HG02840 (cell line): ENCODE measurements around the gene SAMD4B.
"Not testable (repeated sequence)": the region's sequence is repeated elsewhere in the genome, so short reads cannot be mapped to it uniquely, and the experiment has no call there.

Source experiments
- ATAC-seq: cut with Tn5 transposase; IDR thresholded peaks from one replicate; pipeline ENCODE4 v1.9.1; 2021; ENCODE audit warnings: mild to moderate bottlenecking, moderate library complexity, moderate number of reproducible peaks; ENCODE audit not compliant: unreplicated experiment, low FRiP score

SAMD4B gene

DNA sequence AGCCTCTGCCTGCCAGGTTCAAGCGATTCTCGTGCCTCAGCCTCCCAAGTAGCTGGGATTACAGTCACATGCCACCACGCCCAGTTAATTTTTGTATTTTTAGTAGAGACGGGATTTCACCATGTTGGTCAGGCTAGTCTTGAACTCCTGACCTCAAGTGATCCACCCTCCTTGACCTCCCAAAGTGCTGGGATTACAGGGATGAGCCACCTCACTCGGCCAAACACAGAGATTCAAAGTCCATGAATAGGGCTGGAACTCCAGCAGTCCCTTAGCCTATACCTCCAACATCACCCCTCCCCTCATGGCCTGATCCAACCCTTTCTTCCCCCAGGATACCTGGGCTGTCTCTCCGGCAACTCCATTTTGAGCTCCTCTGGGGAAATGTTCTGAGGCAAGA lies 9.5 kb upstream of the SAMD4B start:
- ATAC-seq = not testable (repeated sequence)

DNA sequence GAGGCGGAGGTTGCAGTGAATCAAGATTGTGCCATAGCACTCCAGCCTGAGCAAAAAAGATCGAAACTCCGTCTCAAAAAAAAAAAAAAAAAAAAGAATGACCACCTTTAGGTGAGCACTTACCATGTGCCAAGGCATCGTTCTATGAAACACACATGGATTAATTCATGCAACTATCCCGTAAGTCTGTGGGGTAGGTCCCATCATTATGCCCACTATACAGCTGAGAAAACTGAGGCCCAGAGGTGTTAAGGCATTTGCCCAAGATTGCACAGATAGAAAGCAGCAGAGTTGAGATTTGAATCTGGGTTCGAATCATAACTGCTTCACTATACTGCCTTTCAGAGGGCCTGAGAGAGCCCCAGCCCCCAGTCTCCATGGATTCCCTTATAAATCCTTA lies 8.7 kb upstream of the SAMD4B start:
- no peak for ATAC-seq

DNA sequence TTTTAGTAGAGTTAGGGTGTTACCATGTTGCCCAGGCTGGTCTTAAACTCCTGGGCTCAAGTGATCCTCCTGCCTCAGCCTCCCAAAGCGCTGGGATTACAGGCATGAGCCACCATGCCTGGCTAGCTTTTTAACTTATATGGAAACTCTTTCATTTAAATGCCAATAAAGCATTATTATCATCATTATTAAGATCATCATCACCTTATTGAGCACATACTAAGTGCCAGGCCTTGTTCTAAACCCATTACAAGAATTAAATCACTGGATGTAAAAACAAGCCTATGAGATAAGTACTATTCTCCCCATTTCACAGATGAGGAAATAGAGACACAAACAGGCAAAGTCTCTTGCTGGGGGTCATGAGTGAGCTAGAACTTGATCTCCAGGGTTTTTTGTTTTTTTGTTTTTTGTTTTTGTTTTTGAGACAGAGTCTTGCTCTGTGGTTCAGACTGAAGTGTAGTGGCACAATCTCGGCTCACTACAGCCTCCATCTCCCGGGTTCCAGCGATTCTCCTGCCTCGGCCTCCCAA lies 7.7 kb upstream of the SAMD4B start:
- no peak for ATAC-seq

DNA sequence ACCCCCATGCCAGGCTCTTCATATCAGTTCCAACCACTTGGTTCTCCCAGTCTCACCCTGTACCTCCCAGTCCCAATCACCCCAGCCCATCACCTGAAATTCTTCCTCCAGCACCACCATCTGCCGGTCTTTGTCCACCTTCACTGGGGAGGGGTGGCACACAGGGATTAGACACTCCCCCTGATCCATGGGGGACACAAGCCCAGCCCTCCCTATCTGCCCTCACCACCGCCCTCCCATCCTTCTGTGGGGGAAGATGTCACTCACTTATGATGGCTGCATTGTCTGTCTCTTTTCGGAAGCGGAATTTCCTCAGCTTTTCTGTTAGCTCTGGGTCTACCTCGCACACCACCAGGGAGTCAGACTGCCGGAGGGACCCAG lies 7.1 kb upstream of the SAMD4B start:
- no peak for ATAC-seq

DNA sequence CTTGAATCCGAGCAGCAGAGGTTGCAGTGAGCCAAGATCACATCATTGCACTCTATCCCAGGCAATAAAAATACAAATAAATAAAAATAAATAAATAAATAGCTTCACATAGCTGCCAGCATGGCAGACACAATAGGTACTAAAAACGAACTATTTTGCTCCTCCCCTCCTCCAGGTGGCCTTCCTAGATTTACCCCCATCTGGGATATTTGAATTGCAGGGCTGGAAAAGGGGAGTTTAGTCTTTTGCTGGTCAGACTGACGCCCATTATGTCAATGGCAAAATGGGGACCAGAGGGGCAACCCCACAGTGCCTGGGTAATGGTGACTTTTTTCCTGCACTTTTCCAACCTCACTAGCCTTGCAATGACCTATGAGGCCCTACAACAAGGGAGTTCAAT lies 5.7 kb upstream of the SAMD4B start:
- ATAC-seq = no peak

DNA sequence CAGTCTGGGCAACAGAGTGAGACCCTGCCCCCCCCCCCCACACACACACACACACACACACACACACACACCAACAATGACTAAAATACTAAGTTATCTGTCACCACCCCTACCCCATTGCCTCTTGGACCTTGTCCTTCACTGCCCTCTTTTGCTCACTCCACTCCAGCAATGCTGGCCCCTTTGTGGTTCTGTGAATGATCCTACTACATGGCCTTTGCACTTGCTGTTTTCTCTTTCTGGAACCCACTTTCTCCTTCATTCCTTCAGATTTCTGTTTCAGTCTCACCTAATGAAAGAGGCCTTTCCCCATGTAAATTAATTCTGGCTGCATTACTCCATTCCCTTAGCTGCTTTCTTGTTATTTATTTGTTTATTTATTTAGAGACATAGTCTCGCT lies 2.5 kb upstream of the SAMD4B start:
- no peak for ATAC-seq

DNA sequence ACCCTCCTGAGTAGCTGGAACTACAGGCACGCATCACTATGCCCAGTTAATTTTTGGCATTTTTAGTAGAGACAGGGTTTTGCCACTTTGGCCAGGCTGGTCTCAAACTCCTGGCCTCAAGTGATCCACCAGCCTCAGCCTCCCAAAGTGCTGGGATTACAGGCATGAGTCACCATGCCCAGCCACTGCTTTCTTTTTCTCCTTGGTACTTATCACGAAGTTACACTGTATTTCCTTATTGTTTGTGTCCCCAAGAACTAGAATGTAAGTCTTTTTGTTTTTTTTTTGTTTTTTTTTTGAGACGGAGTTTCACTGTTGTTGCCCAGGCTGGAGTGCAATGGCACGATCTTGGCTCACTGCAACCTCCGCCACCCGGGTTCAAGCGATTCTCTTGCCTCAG lies 2.1 kb upstream of the SAMD4B start:
- not testable (repeated sequence) for ATAC-seq

DNA sequence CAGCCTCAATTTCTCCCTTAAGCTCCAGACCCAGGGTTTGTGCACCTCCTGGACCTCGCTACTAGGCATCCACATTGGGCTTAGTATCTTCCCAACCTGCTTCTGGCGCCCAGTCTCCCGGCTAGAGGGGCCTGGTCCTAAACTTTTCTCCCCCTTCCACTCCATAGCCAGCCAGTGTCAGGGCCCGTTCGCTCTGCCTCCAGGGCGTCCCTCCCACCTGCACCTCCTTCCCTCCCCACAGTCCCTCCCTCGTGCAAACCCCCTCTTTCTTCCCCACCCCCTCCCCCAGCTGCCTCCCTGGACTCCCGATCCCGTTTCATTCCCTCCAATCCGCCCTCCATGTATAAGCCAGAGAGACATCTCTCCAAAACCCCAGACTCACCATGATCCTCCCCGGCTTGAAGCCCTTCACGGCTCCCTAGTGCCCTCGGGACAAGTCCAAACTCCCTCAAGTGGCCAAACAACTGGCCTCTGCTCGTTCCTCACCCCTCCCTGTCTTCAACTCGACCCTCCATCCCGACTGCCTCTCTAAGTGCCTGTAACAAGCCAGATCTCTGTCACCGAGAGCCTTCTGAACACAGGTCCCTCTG lies 997 bp upstream of the SAMD4B start:
- no peak for ATAC-seq

DNA sequence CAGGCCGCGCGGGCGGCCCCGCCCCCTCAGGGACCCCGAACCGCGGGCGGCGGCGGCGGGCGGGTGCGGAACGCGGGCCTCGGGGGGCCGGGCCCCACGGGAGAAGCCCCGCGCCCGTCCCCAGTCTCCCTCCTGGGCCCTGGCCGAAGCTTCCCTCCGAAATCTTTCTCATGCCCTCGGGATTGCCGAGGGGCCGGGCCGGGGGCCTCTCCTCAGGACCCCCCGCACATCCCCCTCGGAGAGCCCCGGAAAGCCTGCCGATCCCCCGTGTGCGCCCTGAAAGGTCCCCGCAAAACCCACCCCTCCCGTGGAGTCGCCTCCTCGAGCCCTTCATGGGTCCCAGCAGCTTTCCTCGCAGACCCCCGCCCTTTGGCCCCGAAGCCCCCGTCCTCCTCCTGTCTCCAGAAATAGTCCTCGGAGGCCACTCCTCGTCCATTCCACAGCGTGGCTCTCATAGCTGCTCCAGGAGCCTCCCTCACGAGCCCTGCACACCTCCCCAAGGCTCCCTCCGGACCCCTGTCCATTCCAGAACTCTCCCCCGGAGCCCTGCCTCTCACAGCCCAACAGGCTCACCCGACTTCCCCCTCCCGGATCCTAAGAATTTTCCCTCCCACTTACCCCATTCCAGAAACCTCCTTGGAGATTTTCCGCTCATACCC lies 555 bp downstream of the SAMD4B start:
- ATAC-seq = peak; percentile 0

DNA sequence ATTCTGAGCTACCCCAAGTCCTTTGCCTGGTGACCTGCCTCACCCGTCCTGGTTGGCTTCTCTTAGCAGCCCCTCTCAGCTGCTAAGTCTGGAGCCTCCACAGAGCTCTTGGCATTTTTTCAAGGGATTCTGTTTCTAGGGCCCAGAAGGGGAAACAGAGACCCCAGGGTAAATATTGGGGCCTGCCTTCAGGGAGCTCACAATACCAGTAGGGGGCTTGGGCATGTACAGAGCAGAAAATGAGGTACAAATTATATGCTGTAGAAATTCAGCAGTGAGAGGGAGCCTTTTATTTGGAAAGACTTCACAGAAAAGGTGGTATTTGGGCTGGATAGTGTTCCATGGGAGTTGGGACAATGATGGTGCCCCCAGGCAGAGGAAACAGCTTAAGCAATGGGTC lies 3.7 kb downstream of the SAMD4B start:
- ATAC-seq = no peak

DNA sequence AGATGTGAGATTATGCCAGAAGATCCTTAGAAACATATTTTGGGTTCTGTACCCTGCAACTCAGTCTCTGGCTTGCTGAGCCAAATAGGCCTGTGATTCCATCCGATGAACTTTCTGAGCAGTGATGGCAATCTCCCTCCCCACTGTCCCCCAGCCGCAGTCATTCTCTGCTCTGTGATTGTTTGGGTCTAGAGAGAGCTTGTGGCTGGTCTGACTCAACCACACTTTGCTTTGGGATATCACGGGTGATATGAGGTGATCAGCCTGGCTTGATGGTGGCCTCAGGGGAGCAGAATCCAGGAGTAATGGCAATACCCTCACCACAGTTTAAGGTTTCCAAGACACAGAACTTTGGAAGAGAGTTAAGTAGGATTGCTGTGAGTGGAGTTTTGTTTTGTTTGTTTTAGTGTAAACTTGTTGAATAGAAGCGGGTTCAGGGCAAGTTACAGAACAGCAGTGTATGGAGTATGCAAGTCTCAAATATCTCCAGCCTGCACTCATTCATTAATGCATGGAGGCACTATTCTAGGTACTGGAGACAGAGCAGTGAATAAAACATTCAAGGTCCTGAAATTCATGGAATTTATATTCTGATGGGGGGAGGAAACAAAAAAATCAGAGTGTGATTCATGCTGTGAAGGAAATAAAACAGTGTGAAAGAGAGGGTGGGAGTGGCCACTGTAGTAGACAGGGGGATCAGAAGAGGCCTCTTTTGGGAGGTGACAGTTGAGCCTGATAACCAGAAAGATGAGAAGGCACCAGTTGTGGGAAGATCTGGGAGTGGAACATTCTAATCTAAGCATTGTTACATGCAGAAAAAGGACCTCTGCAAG lies 5.3 kb downstream of the SAMD4B start:
- ATAC-seq = no peak

DNA sequence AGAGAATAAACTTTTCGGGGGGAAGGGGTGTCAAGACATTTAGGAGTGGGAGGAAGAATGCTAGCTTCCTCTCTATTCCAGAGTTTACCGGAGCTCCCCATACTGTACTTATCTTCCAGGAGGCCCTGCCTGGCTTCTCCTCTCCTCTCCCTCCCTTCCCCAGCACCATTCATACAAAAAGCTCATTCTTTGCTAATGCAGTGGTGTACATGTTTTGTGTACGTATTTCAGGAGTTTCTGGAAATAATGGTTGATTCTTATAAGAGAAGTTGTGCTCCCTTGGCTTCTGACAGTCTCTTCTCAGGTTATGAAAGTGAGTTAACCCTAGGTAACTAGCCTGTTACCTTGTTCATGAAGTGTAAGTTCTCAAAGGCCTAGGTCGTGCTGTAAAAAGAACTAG lies 7.1 kb downstream of the SAMD4B start:
- no peak for ATAC-seq

DNA sequence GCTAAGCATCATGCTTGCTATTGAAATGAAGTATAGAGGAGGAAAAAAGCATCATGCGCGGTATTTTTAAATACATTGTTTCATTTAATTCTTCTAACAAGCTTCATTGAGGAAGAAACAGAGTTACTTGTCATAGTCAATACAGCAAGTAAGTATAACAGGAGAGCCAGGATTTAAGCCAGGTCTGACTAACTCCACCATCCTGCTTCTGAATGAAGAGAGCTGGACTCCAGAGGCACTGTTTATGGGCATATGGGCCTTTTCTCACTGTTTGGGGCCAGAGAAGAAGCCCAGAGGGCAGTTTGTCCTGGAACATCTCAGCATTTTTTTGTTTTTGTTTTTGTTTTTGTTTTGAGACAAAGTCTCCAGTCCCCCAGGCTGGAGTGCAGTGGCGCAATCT lies 7.9 kb downstream of the SAMD4B start:
- no peak for ATAC-seq

DNA sequence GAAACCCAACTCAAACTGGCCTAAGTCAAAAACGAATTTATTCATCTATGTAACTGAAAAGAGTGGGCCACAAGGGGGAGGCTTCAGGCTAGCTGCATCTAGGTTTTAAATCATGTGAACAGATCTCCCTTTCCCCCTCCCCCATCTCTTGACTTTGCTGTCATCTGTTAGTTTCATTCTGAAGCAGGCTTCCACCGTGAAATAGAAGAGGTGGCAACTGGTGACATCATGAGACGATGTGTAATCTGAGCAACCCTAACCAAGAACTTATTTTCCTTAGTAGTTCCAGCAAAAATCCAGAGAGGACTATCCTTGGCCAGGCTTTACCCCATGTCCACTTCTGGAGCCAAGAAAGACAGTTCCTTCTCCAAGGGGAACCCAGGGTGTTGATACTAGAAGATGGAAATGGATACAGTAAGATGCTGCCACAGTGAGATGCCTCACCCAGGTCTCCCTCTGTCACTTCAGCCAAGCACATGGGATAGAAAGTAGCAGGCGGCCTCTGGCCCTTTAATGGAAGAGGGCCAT lies 9.4 kb downstream of the SAMD4B start:
- ATAC-seq = no peak

DNA sequence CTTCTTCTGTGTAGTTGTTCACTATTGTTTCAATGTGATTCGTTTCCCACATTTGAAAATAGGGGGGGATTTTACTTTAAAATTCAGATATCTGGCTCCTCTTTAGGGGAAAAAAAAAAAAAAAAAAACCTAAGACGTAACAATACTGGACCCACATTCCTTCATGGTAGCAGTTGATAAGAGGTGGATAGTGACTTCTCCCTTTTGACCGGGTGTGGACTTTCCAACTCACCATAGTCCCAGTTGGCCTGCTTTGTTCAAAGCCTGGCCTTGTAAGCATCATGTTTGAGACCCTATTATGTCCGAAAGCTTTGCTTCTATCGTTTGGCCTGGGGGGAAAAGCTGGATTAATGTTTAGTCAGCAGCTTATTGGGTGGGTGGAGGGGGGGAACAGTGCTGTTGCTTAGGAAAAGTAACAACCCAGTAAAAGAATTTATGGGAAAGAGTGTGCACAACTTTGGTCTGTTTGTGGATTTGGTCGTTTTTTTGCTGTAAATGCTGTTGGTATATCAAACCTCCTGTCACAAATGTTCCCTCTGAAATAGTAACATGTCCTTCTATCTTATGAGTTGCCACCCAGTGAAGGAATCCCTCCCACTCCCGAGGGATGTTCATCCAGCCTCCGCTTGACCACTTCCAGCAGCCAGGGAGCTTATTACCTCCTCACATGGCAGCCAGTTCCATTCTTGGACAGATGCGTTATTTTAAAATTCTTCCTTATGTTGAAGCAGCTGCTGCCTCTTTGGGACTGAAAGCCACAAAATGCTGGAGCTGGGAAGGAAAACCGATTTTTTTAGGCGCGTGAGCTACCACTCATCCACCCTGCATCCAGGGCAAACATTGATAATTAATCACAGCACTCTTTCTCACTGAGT lies 10.4 kb downstream of the SAMD4B start:
- ATAC-seq = no peak

DNA sequence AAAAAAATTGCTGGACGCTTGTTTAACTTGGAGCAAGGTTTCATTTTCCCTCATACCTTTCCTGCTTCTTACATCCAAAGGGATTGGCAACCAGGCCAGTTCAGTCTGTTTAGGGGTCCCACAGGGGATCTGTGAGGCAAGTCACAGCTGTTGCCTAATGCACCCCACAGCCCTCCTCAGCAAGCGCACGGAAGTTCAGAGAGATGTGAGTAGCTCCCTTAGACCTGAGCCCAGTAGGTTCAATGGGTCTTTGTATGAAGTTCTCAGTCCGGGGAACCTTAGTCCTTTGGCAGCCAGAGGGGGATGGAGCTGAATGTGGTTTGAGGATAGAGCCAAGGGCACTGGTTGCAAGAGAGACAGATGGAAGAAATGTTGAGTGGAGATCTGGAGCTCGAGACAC lies 13.0 kb downstream of the SAMD4B start:
- no peak for ATAC-seq

DNA sequence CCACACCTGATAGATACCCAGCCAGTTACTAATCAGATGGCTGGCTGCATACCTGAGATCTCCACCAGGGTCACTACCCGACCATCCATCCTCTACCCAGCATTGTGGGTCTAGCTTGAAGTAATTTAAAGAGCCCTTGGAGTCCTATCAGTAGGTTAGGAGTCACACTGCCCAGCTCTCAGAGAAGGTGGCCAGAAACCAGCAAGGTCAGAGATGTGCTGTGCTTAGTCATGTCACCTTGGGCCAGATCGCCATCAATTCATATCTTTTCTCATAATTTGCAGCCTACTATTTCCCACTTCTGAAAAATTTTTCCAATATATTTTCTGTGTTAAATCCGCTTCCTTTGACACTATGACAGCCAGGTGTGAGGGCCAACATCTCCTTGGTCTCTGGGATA lies 13.9 kb downstream of the SAMD4B start:
- ATAC-seq = no peak

DNA sequence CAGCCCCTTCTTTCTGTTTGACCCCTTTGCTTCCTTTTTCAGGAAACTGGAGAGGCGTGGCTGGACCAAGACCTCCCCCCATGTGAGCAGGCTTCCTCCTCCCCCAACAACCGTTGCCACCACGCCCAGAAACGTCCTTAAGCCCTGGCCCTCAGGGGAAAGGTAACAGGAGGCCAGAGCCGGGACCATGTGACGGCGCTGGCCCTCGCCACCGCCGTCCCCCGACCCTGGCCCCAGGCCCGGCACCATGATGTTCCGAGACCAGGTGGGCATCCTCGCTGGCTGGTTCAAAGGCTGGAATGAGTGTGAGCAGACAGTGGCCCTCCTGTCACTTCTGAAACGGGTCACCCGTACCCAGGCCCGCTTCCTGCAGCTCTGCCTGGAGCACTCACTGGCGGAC lies 14.4 kb downstream of the SAMD4B start:
- no peak for ATAC-seq

DNA sequence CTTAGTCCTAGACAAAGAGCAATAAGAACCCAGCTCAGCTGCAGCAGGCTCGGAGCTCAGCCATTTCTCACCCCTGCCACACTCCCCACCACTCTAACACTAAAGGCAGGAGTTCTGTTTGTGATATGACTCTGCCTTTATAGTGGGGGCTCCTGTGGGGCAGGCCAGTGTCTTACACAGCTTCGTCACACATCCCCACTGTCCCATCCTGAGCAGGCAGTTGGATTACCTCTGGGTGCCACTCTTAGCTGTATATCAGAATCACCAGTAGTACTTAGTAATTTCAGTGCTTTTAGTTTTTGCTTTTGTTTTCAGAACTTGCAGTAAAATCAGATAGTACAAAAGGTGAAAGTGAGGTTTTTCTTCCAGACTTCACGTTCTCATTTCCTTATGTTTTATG lies 16.8 kb downstream of the SAMD4B start:
- no peak for ATAC-seq

DNA sequence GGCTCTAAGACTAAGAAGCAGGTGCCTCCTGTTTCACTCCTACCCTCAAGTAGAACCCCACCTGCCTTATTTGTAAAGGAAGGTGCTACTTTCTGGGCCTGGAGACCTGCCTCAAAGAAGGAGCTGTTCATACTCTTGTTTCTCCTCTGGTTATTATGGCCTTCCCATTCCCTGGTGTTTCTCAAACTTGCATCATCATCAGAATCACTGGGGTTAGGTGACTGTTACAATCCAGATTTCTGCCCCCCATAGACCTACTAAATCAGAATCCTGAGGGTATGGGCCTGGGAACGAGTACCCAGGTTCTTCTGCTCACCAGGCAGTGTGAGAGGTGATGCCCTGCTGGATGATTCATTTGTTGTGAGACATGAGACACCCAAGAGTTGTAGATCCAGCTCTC lies 18.4 kb downstream of the SAMD4B start:
- no peak for ATAC-seq
